ENCODE measurements around the gene TM4SF4. TPM values are rescaled to one million over a fixed set of nuclear protein-coding genes. Genes with fewer than 3 reads are reported as not detected.

TM4SF4 gene
- polyA plus RNA-seq, 1 donor (not counting 4 experiments of a cell fraction or from before 2014, with no cell fraction given): not detected

DNA sequence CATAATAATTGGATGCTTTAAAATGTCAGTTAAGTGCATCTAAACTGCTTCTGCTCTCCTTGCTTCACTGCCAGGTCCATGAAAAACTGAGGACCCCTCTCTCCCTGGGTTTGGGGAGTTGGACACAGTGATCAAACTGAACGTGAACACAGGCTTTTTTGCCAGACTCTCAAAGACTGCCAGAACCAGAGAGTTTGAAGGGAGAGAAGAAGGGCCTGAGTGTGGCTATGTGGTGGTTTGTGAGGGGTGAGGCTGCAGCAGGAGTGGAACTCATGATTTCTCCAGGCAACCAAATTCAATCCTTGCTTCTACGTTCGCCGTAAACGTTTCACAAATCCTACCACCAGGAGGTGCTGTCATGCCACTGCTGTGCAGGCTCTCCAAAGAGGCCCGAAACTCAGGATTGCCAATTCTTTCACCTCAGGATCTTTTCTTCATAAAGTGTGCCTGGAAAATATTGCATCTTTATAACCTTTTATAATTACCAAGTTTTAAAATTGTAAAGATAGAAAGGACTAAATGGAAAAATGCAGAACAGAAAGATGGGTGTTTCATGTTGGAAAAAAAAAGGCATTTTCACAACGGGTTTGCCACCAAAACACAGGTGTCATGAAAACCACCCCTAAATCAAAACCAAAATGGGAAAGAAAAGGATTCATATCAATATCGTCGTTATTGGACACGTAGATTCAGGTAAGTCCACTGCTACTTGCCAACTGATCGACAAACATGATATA lies 19.7 kb downstream of the TM4SF4 start:
- FAIRE-seq: no peak
- no peak for DNase-seq (ENCODE audit: low read depth, low spot score)

GRCh38 chr3:149494759-149495580 lies 20.5 kb downstream of the TM4SF4 start:
- TF ChIP-seq CTCF (optimal IDR thresholded peaks at IDR 0.05 in 1 of 3, IDR thresholded peaks at IDR 0.05 in 1 of 3, conservative IDR thresholded peaks at IDR 0.05 in 1 of 3; ENCODE audit: extremely low read depth in 1 of 3, insufficient read depth in 2 of 3, low read length in 3 of 3): no peak
- TF ChIP-seq EZH2 (IDR thresholded peaks at IDR 0.05; ENCODE audit: low read length): no peak
- no peaks in the 10 kb centered on the region for H4K20me1 ChIP-seq (ENCODE audit: control insufficient read depth, extremely low read depth, insufficient read depth, low read length)
- H3K4me2 ChIP-seq (ENCODE audit: control insufficient read depth, extremely low read depth, insufficient read depth, low read depth, low read length): peak overlapping the region; percentile 17
- dilution Hi-C loops (cut with MboI; ENCODE audit: extremely low pct_ligation_motif_present, low sequenced_read_pairs): no loop called here
- peaks cover 7% of the 10 kb centered on the region for H3K4me1 ChIP-seq (ENCODE audit: control insufficient read depth, extremely low read depth, insufficient read depth, low read length)
- no peaks in the 10 kb centered on the region for H3K79me2 ChIP-seq (ENCODE audit: control insufficient read depth, insufficient read depth, low read length)
- H3K9me3 ChIP-seq (ENCODE audit: control insufficient read depth, low read depth, low read length): no peaks in the 10 kb centered on the region
- DNase-seq (ENCODE audit: low read depth, low spot score) (peak; percentile 44), FAIRE-seq (peak; percentile 89)
- no peak overlapping the region for H3K4me3 ChIP-seq (ENCODE audit: control insufficient read depth in 2 of 3, extremely low read depth in 1 of 3, insufficient read depth in 2 of 3, low read depth in 1 of 3, low read length in 3 of 3)
- peaks cover 4% of the 10 kb centered on the region for H3K27me3 ChIP-seq (ENCODE audit: control insufficient read depth, extremely low read depth, insufficient read depth, low read length)
- H2AFZ ChIP-seq (ENCODE audit: control insufficient read depth, low read length): no peak overlapping the region
- H3K27ac ChIP-seq (ENCODE audit: control insufficient read depth, insufficient read depth, low read length): no peak overlapping the region
- H3K9me1 ChIP-seq (ENCODE audit: control insufficient read depth, extremely low read depth, insufficient read depth, low read length): no peaks in the 10 kb centered on the region
- H3K36me3 ChIP-seq (ENCODE audit: control insufficient read depth in 2 of 2, extremely low read depth in 1 of 2, insufficient read depth in 2 of 2, low read length in 2 of 2): no peaks in the 10 kb centered on the region
- H3K9ac ChIP-seq (ENCODE audit: control insufficient read depth, extremely low read depth, insufficient read depth, low read length): no peak overlapping the region

More for the DNA sequence above, 19.7 kb downstream of the TM4SF4 start:
- Histone ChIP-seq H3K9me3 (ENCODE audit: control insufficient read depth, low read depth, low read length) (no peaks in the 10 kb centered on the region), H3K79me2 (ENCODE audit: control insufficient read depth, insufficient read depth, low read length) (no peaks in the 10 kb centered on the region), H3K36me3 (ENCODE audit: control insufficient read depth in 2 of 2, extremely low read depth in 1 of 2, insufficient read depth in 2 of 2, low read length in 2 of 2) (no peaks in the 10 kb centered on the region), H2AFZ (ENCODE audit: control insufficient read depth, low read length) (no peak overlapping the region), H3K27ac (ENCODE audit: control insufficient read depth, insufficient read depth, low read length) (no peak overlapping the region), H3K9ac (ENCODE audit: control insufficient read depth, extremely low read depth, insufficient read depth, low read length) (no peak overlapping the region), H3K4me2 (ENCODE audit: control insufficient read depth, extremely low read depth, insufficient read depth, low read depth, low read length) (peak overlapping the region; percentile 17), H3K9me1 (ENCODE audit: control insufficient read depth, extremely low read depth, insufficient read depth, low read length) (no peaks in the 10 kb centered on the region), H3K4me1 (ENCODE audit: control insufficient read depth, extremely low read depth, insufficient read depth, low read length) (peaks cover 7% of the 10 kb centered on the region), H3K4me3 (ENCODE audit: control insufficient read depth in 2 of 3, extremely low read depth in 1 of 3, insufficient read depth in 2 of 3, low read depth in 1 of 3, low read length in 3 of 3) (no peak overlapping the region), H3K27me3 (ENCODE audit: control insufficient read depth, extremely low read depth, insufficient read depth, low read length) (peaks cover 4% of the 10 kb centered on the region), H4K20me1 (ENCODE audit: control insufficient read depth, extremely low read depth, insufficient read depth, low read length) (no peaks in the 10 kb centered on the region)
- TF ChIP-seq CTCF (optimal IDR thresholded peaks at IDR 0.05 in 1 of 3, IDR thresholded peaks at IDR 0.05 in 1 of 3, conservative IDR thresholded peaks at IDR 0.05 in 1 of 3; ENCODE audit: extremely low read depth in 1 of 3, insufficient read depth in 2 of 3, low read length in 3 of 3) (peak; percentile 74 to 78 (median 74)), EZH2 (IDR thresholded peaks at IDR 0.05; ENCODE audit: low read length) (no peak)
- dilution Hi-C loops (cut with MboI; ENCODE audit: extremely low pct_ligation_motif_present, low sequenced_read_pairs): no loop called here

All from keratinocyte (primary cell).